GM19238 (cell line): ENCODE results near the gene SMYD5.
"Not testable (repeated sequence)": the region's sequence is repeated elsewhere in the genome, so short reads cannot be mapped to it uniquely, and the experiment has no call there.

ENCODE experiments used
- DNase-seq: peaks from one replicate; pipeline ENCODE4 v3.0.0; 2011; ENCODE audit warnings: low spot score; ENCODE audit not compliant: insufficient read length

SMYD5 gene

GRCh38 chr2:73259276-73259675 is 45.2 kb downstream of the SMYD5 start:
- no peak for DNase-seq

DNA sequence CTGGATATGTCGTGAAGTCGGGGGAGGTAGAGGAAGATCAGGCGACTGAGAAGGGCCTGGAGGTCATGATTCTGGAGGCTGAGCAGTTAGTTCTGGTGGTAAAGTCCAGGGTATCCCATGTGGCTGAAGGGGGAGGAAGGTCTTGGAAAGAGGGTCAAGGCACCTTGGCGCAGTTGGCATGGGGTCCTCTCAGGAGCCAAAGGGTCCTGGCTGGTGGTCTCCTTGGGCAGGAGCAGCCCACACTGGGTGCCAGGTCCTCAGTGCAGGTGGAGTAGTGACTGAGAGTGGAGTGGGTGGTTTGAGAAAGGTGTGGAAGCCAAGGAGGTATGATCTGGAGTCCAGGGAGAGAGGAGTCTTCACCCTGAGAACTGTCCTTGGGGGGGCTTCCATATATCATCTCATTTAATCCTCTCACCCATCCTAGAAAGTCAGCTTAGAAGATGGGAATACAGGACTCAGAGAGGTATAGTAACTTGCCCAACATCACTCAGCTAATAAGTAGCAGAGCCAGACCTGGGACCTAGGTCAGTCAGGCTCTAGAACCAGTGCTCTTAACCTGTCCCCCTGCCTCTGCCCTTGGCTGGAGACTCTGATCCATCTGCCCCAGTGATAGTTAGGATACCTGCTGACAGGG is 45.8 kb downstream of the SMYD5 start:
- no peak for DNase-seq

GRCh38 chr2:73260338-73260984 is 46.4 kb downstream of the SMYD5 start:
- no peak for DNase-seq

DNA sequence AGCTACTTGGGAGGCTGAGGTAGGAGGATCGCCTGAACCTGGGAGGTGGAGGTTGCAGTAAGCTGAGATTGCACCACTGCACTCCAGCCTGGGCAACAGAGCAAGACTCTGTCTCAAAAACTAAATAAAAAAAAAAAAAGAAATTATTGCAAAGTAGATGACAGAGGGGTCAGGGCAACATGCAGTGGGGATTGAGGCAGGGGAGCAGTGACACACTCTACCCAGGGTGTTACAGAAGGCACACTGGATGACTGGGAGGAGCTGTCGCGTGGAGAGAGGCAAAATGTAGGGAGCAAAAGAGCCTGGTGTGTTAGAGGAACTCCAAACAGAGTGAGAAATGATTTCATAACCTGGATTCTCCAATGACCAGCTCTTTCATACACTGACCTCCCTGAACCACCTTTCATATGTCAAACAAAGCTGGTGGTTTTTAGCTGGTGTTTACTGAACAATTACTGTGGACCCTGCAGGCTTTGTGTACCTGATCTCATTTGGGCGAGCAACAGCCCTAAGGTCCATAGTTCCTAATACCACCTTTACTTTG is 48.1 kb downstream of the SMYD5 start:
- no peak for DNase-seq

DNA sequence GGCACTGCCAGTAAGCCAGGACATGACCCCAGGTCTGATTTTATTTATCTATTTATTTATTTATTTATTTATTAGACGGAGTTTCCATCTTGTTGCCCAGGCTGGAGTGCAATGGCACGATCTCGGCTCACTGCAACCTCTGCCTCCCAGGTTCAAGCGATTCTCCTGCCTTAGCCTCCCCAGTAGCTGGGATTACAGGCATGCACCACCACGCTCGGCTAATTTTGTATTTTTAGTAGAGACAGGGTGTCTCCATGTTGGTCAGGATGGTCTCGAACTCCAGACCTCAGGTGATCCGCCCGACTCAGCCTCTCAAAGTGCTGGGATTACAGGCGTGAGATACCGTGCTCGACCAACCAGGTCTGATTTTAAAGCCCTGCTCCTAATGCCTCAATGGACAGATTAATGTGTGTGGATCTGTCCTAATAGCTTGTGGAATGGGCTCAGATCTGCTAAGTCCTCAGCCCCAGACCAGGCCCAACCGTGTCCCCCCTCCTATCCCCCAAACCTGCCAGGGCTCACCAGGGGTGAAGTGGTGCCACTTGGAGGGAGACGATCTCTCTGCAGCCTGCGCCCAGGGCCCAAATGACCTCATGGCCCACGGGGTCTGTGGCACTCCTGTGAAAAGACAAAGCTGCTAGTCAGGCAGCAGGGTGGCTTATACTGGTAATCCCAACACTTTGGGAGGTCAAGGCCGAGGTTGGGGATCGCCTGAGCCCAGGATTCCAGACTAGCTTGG is 48.8 kb downstream of the SMYD5 start:
- DNase-seq, result not testable (repeated sequence)

DNA sequence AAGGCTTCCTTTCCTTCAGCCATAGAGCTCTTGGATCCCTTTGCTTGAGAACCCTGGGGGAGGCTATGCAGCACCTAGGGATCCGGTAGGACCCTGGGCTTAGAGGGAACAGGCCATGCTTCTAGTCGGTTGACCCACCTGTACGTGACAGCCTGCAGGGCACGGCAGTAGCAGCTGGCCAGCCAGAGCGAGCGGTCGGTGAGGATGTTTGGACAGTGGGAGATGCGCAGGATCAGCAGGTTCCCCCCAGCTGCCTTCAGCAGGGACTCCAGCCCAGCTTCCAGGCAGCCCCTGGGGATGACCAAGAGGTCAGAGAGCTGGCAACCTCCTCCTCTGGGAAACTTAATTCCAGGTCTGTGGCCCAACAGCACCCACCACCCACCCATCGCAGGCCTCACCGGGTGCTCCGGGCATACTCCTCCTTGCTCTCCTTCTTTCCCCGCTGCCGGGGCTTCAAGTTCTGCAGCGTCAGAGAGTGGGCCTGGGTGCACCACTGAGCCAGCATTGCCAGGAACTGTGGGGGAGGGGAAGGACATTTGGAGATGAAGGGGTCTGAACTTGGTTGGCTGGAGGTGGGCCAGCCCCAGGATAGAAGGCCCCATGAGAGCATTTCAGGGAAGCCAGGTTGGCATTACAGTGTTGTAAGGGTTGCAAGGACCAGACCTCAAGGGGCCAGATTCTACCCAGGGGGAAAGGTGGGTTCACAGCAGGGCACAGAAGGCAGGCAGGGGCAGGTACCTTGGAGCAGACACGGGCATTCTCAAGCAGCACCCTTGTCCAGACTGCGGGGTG is 49.7 kb downstream of the SMYD5 start:
- DNase-seq, result no peak

GRCh38 chr2:73264332-73264606 is 50.2 kb downstream of the SMYD5 start:
- no peak for DNase-seq

GRCh38 chr2:73264783-73265182 is 50.7 kb downstream of the SMYD5 start:
- DNase-seq, result no peak

DNA sequence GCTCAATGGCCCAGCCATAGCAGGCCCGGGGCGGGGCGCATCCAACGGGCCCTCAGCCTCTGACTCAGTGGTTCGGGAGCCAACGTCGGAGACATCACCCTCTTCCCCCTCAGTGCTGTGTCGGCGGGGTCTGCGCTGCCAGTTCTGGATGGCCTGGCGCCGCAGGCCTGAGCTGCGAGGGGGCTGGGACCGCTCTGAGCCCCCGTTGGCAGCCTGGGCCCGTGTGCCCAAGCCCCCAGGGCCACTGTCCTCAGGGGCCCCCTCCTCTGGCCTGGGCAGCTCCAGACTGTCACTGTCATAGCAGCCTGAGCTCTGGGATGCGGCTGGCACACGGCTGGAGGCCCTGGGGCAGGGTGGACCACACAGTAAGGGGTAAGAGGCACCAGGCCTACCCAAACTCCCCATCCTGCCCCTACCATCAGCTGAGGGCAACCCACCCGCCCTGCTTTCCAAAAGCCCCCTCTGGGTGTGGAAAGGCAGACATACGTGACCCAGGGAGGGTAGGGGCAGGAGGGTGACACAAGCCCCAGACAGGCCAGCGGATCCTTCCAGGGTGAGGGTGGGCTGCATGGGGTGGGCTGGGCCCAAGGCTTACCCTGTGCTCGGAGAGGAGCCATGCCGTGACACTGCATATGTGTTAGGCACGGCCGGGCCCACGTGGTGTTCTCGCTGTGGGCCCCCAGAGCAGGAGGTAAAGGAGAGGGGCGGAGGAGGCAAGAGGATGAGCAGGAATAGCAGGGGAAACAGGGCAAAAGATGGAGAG is 51.4 kb downstream of the SMYD5 start:
- DNase-seq, result no peak

DNA sequence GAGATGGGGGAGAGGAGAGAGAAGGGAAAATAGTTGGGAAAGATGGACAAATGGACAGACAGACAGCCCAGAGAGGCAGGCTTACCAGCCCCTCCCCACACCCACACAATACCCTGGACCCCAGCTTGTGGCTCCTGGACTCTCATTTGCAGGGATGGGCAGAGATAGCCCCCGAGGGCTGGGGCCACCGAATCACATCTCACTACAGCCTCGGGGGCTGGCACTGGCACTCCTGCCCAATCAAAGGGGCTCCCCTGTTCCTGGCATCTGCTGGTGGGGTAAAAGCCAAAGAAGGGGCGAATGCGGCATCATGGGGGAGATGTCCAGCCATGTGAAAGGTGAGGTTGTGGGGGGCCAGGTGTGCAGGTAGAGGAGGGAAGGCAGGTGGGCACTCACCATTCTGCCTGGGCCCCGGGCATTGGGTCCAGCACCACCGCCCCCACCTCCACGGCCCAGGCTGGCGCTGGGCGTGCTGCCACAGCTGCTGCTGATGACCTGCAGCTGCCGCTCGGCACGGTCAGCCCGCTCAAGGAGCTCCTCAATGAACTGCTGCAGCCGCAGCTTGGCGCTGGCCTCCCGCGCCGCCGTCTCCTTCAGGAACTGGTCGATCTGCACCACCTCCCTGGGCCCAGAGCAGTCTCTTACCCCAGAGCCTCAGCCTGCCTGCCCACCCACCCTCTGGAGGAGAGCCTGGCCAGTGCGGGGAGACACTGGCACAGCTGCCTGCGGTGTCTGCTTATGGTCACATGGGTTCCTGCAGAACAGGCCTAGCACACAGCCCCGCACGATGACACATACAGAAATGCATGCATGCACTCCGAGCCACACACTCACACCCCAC is 52.2 kb downstream of the SMYD5 start:
- DNase-seq, result no peak

- no peak for DNase-seq
These were observed 53.0 kb downstream of the SMYD5 start for GRCh38 chr2:73267008-73267407.

- DNase-seq, result no peak
These were observed 54.4 kb downstream of the SMYD5 start for GRCh38 chr2:73268366-73268829.

DNA sequence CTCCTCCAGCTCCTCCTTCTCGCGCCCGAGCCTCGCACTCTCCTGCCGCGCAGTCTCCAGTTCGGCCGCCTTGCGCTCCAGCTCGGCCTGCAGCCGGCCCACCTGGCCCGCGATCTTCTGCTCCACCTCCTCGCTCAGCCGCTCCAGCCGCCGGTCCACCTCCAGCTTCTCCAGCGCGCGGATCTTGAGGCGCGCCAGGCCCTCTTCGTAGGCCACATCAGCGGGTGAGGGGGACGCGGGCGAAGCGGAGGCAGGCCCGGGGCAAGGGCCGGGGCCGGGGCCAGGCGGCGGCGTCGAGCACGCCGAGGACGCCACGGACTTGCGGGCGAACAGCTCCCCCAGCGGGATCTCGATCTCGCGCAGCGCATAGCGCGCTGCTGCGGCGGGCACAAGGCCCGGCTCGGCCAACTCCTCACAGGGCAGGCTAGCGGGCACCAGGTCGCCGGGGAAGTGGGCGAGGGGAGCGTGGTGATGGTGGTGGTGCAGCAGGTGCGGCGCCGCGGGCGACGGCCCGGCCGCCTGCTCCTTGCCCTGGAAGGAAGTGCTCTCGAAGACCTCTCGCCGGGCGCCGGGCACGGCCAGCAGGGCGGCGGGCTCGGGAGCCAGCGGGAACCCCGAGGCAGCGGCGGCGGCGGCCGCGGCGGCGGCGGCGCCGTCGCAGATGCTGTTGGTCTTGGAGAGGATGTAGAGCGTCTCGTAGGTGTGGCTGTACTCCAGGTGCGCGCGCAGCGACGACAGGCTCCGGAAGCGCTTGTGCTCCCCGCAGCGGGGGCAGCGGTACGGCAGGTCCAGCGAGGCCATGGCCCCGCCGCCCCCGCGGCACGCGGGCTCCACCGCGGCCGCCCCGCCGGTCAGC is 55.0 kb downstream of the SMYD5 start:
- DNase-seq, result peak; percentile 48

GRCh38 chr2:73269686-73270465 is 55.8 kb downstream of the SMYD5 start:
- no peak for DNase-seq

DNA sequence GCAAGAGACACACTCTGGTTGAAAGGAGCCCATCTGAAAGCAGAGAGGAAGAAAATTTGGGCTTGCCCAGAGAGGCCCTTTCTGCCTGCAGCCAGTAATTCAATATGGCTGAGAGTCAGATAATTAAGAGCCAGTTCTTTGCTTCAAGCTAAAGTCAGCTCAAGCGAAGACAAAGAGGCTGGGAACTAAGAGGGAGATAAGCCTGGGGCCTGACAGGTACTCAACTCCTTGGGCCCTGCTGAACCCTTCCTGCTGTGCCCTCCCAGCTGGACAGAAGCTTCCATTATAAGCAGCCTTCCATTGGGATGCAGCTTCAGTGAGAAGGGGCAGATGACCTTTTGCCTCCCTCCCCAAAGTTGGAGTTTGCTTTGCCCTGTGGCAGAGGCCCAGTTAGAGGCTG is 58.2 kb downstream of the SMYD5 start:
- no peak for DNase-seq
